ENCODE results near the gene DIS3L.
"Not testable (repeated sequence)": the region's sequence is repeated elsewhere in the genome, so short reads cannot be mapped to it uniquely, and the experiment has no call there.

DIS3L gene

GRCh38 chr15:66356359-66357236 is 63.2 kb downstream of the DIS3L start, which contains the start of gene TIPIN:
TIPIN (minus strand) TSS chr15:66356685; CDS start chr15:66352947, 3,738 bp downstream.
- no peak within 1 kb of the TSS for H3K27ac ChIP-seq (ENCODE audit: low read depth, low read length)

GRCh38 chr15:66359740-66360139 is 66.4 kb downstream of the DIS3L start:
- Histone ChIP-seq H3K27ac (ENCODE audit: low read depth, low read length) (peak overlapping the region; percentile 5), H3K4me1 (ENCODE audit: control insufficient read depth in 1 of 2, insufficient read depth in 2 of 2, low read length in 2 of 2) (peaks cover 0 to 8% of the 10 kb centered on the region in 2 donors)

More at GRCh38 chr15:66356359-66357236, 63.2 kb downstream of the DIS3L start, which contains the start of gene TIPIN:
- no peaks in the 10 kb centered on the region for H3K27me3 ChIP-seq (ENCODE audit: control insufficient read depth in 1 of 2, insufficient read depth in 2 of 2, low read length in 2 of 2)
- peak within 1 kb of the TSS; percentile 74 to 95 for H3K4me3 ChIP-seq (ENCODE audit: low read depth in 1 of 2, low read length in 2 of 2)
- peaks cover 0 to 8% of the 10 kb centered on the region in 2 donors for H3K4me1 ChIP-seq (ENCODE audit: control insufficient read depth in 1 of 2, insufficient read depth in 2 of 2, low read length in 2 of 2)
- H3K9ac ChIP-seq (ENCODE audit: low read depth in 1 of 2, low read length in 2 of 2) = peak within 1 kb of the TSS; percentile 60 to 93
- H3K36me3 ChIP-seq (ENCODE audit: control insufficient read depth in 1 of 2, insufficient read depth in 2 of 2, low read length in 2 of 2) = no peaks in the 10 kb centered on the region
- H3K9me3 ChIP-seq (ENCODE audit: control insufficient read depth in 1 of 2, low read length in 2 of 2) = no peaks in the 10 kb centered on the region

GRCh38 chr15:66361745-66362460 is 68.5 kb downstream of the DIS3L start:
- H3K9me3 ChIP-seq (ENCODE audit: control insufficient read depth in 1 of 2, low read length in 2 of 2); H3K36me3 ChIP-seq (ENCODE audit: control insufficient read depth in 1 of 2, insufficient read depth in 2 of 2, low read length in 2 of 2); H3K4me3 ChIP-seq (ENCODE audit: low read depth in 1 of 2, low read length in 2 of 2); H3K27ac ChIP-seq (ENCODE audit: low read depth, low read length); H3K27me3 ChIP-seq (ENCODE audit: control insufficient read depth in 1 of 2, insufficient read depth in 2 of 2, low read length in 2 of 2); H3K4me1 ChIP-seq (ENCODE audit: control insufficient read depth in 1 of 2, insufficient read depth in 2 of 2, low read length in 2 of 2); H3K9ac ChIP-seq (ENCODE audit: low read depth in 1 of 2, low read length in 2 of 2): not testable (repeated sequence)

More at GRCh38 chr15:66359740-66360139, 66.4 kb downstream of the DIS3L start:
- H3K36me3 ChIP-seq (ENCODE audit: control insufficient read depth in 1 of 2, insufficient read depth in 2 of 2, low read length in 2 of 2) = no peaks in the 10 kb centered on the region
- no peak overlapping the region for H3K9ac ChIP-seq (ENCODE audit: low read depth in 1 of 2, low read length in 2 of 2)
- no peaks in the 10 kb centered on the region for H3K27me3 ChIP-seq (ENCODE audit: control insufficient read depth in 1 of 2, insufficient read depth in 2 of 2, low read length in 2 of 2)
- no peak overlapping the region for H3K4me3 ChIP-seq (ENCODE audit: low read depth in 1 of 2, low read length in 2 of 2)
- H3K9me3 ChIP-seq (ENCODE audit: control insufficient read depth in 1 of 2, low read length in 2 of 2) = no peaks in the 10 kb centered on the region

GRCh38 chr15:66362776-66363175 is 69.4 kb downstream of the DIS3L start:
- H3K36me3 ChIP-seq (ENCODE audit: control insufficient read depth in 1 of 2, insufficient read depth in 2 of 2, low read length in 2 of 2) = no peaks in the 10 kb centered on the region
- H3K4me1 ChIP-seq (ENCODE audit: control insufficient read depth in 1 of 2, insufficient read depth in 2 of 2, low read length in 2 of 2) = no peaks in the 10 kb centered on the region
- H3K27me3 ChIP-seq (ENCODE audit: control insufficient read depth in 1 of 2, insufficient read depth in 2 of 2, low read length in 2 of 2) = no peaks in the 10 kb centered on the region
- no peak overlapping the region for H3K9ac ChIP-seq (ENCODE audit: low read depth in 1 of 2, low read length in 2 of 2)
- no peak overlapping the region for H3K27ac ChIP-seq (ENCODE audit: low read depth, low read length)
- H3K4me3 ChIP-seq (ENCODE audit: low read depth in 1 of 2, low read length in 2 of 2) = no peak overlapping the region
- H3K9me3 ChIP-seq (ENCODE audit: control insufficient read depth in 1 of 2, low read length in 2 of 2) = no peaks in the 10 kb centered on the region

GRCh38 chr15:66364944-66365528 is 71.7 kb downstream of the DIS3L start:
- Histone ChIP-seq H3K27ac (ENCODE audit: low read depth, low read length) (no peak overlapping the region), H3K4me3 (ENCODE audit: low read depth in 1 of 2, low read length in 2 of 2) (no peak overlapping the region), H3K27me3 (ENCODE audit: control insufficient read depth in 1 of 2, insufficient read depth in 2 of 2, low read length in 2 of 2) (no peaks in the 10 kb centered on the region), H3K4me1 (ENCODE audit: control insufficient read depth in 1 of 2, insufficient read depth in 2 of 2, low read length in 2 of 2) (no peaks in the 10 kb centered on the region), H3K9ac (ENCODE audit: low read depth in 1 of 2, low read length in 2 of 2) (no peak overlapping the region), H3K9me3 (ENCODE audit: control insufficient read depth in 1 of 2, low read length in 2 of 2) (no peaks in the 10 kb centered on the region), H3K36me3 (ENCODE audit: control insufficient read depth in 1 of 2, insufficient read depth in 2 of 2, low read length in 2 of 2) (no peaks in the 10 kb centered on the region)

GRCh38 chr15:66369773-66370651 is 76.6 kb downstream of the DIS3L start:
- Histone ChIP-seq H3K27ac (ENCODE audit: low read depth, low read length) (peak overlapping the region; percentile 45), H3K9ac (ENCODE audit: low read depth in 1 of 2, low read length in 2 of 2) (peak overlapping the region in 1 of 2 donors; percentile 42), H3K4me3 (ENCODE audit: low read depth in 1 of 2, low read length in 2 of 2) (peak overlapping the region; percentile 58 to 69), H3K27me3 (ENCODE audit: control insufficient read depth in 1 of 2, insufficient read depth in 2 of 2, low read length in 2 of 2) (no peaks in the 10 kb centered on the region), H3K36me3 (ENCODE audit: control insufficient read depth in 1 of 2, insufficient read depth in 2 of 2, low read length in 2 of 2) (no peaks in the 10 kb centered on the region), H3K4me1 (ENCODE audit: control insufficient read depth in 1 of 2, insufficient read depth in 2 of 2, low read length in 2 of 2) (no peaks in the 10 kb centered on the region), H3K9me3 (ENCODE audit: control insufficient read depth in 1 of 2, low read length in 2 of 2) (no peaks in the 10 kb centered on the region)

- Histone ChIP-seq H3K36me3 (ENCODE audit: control insufficient read depth in 1 of 2, insufficient read depth in 2 of 2, low read length in 2 of 2) (no peaks in the 10 kb centered on the region), H3K27ac (ENCODE audit: low read depth, low read length) (no peak overlapping the region), H3K4me3 (ENCODE audit: low read depth in 1 of 2, low read length in 2 of 2) (no peak overlapping the region), H3K27me3 (ENCODE audit: control insufficient read depth in 1 of 2, insufficient read depth in 2 of 2, low read length in 2 of 2) (no peaks in the 10 kb centered on the region), H3K9me3 (ENCODE audit: control insufficient read depth in 1 of 2, low read length in 2 of 2) (no peaks in the 10 kb centered on the region), H3K4me1 (ENCODE audit: control insufficient read depth in 1 of 2, insufficient read depth in 2 of 2, low read length in 2 of 2) (no peaks in the 10 kb centered on the region), H3K9ac (ENCODE audit: low read depth in 1 of 2, low read length in 2 of 2) (no peak overlapping the region)
Measured at GRCh38 chr15:66374179-66374578, 80.8 kb downstream of the DIS3L start.

- Histone ChIP-seq H3K36me3 (ENCODE audit: control insufficient read depth in 1 of 2, insufficient read depth in 2 of 2, low read length in 2 of 2) (no peaks in the 10 kb centered on the region), H3K9ac (ENCODE audit: low read depth in 1 of 2, low read length in 2 of 2) (no peak overlapping the region), H3K27me3 (ENCODE audit: control insufficient read depth in 1 of 2, insufficient read depth in 2 of 2, low read length in 2 of 2) (no peaks in the 10 kb centered on the region), H3K4me1 (ENCODE audit: control insufficient read depth in 1 of 2, insufficient read depth in 2 of 2, low read length in 2 of 2) (no peaks in the 10 kb centered on the region), H3K4me3 (ENCODE audit: low read depth in 1 of 2, low read length in 2 of 2) (no peak overlapping the region), H3K27ac (ENCODE audit: low read depth, low read length) (no peak overlapping the region), H3K9me3 (ENCODE audit: control insufficient read depth in 1 of 2, low read length in 2 of 2) (no peaks in the 10 kb centered on the region)
Measured at GRCh38 chr15:66378814-66379430, 85.6 kb downstream of the DIS3L start.

- not testable (repeated sequence) for H3K27me3 ChIP-seq (ENCODE audit: control insufficient read depth in 1 of 2, insufficient read depth in 2 of 2, low read length in 2 of 2); H3K27ac ChIP-seq (ENCODE audit: low read depth, low read length); H3K36me3 ChIP-seq (ENCODE audit: control insufficient read depth in 1 of 2, insufficient read depth in 2 of 2, low read length in 2 of 2); H3K4me3 ChIP-seq (ENCODE audit: low read depth in 1 of 2, low read length in 2 of 2); H3K4me1 ChIP-seq (ENCODE audit: control insufficient read depth in 1 of 2, insufficient read depth in 2 of 2, low read length in 2 of 2); H3K9me3 ChIP-seq (ENCODE audit: control insufficient read depth in 1 of 2, low read length in 2 of 2); H3K9ac ChIP-seq (ENCODE audit: low read depth in 1 of 2, low read length in 2 of 2)
Measured at GRCh38 chr15:66381376-66381775, 88.0 kb downstream of the DIS3L start.

All from duodenal mucosa (tissue), 2 donors.